Nephron progenitor cell (in vitro differentiated cells): Measurements from ENCODE around the gene SLC51A.
"Not testable (repeated sequence)": the region's sequence is repeated elsewhere in the genome, so short reads cannot be mapped to it uniquely, and the experiment has no call there.

Source experiments
- DNase-seq: peaks from one replicate; pipeline ENCODE4 v3.0.0; 2021
- H3K27ac Mint-ChIP-seq: 2 replicates; pipeline ENCODE4 v1.8.0; 2021; ENCODE audit warnings: mild to moderate bottlenecking, moderate library complexity, mixed read lengths
- H3K27me3 Mint-ChIP-seq: 2 replicates; pipeline ENCODE4 v1.8.0; 2021; ENCODE audit warnings: mild to moderate bottlenecking, low read depth, mixed read lengths; ENCODE audit not compliant: poor library complexity
- H3K36me3 Mint-ChIP-seq: 2 replicates; pipeline ENCODE4 v1.8.0; 2021; ENCODE audit warnings: low read depth, mixed read lengths
- H3K4me1 Mint-ChIP-seq: 2 replicates; pipeline ENCODE4 v1.8.0; 2021; ENCODE audit warnings: mixed read lengths
- H3K4me3 Mint-ChIP-seq: 2 replicates; pipeline ENCODE4 v1.8.0; 2021; ENCODE audit warnings: mild to moderate bottlenecking, moderate library complexity, mixed read lengths
- H3K9me3 Mint-ChIP-seq: 2 replicates; pipeline ENCODE4 v1.8.0; 2021; ENCODE audit warnings: mild to moderate bottlenecking, moderate library complexity, mixed read lengths
- TF ChIP-seq, protein P1 (sequence below): fragments of 200-600 bp; sonication (generic); IDR thresholded peaks from 2 replicates; pipeline ENCODE4 v1.5.0; 2021; ENCODE audit warnings: antibody characterized with exemption

Gene SLC51A

DNA sequence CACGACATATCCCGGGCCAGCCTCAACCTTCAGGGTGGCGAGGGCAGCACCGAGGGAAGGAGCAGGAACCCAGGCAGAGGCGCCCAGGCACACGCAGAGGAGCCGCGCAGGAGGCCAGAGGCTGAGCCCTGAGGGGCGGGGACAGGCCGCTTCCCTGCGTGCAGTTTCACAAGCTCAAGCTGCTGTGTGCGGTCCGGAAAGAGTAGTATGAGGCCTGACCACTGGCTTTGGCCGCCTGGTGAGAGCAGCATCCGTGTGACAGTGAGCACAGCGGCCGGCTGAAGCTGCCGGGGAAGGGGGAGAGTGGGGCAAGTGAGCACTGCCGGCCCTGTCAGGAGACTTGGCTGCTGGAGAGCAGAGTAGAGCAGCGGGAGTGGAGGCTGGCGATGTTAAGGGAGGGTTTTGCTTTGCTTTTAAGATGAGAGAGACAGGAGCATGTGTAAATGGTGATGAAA is 13.8 kb upstream of the SLC51A start:
- no peaks in the 10 kb centered on the region for H3K4me1 Mint-ChIP-seq
- peaks cover 5% of the 10 kb centered on the region for H3K36me3 Mint-ChIP-seq
- no peak overlapping the region for H3K27ac Mint-ChIP-seq
- DNase-seq: no peak
- peaks cover 47% of the 10 kb centered on the region for H3K27me3 Mint-ChIP-seq
- H3K9me3 Mint-ChIP-seq: peaks cover 18% of the 10 kb centered on the region
- TF ChIP-seq, protein P1, sequence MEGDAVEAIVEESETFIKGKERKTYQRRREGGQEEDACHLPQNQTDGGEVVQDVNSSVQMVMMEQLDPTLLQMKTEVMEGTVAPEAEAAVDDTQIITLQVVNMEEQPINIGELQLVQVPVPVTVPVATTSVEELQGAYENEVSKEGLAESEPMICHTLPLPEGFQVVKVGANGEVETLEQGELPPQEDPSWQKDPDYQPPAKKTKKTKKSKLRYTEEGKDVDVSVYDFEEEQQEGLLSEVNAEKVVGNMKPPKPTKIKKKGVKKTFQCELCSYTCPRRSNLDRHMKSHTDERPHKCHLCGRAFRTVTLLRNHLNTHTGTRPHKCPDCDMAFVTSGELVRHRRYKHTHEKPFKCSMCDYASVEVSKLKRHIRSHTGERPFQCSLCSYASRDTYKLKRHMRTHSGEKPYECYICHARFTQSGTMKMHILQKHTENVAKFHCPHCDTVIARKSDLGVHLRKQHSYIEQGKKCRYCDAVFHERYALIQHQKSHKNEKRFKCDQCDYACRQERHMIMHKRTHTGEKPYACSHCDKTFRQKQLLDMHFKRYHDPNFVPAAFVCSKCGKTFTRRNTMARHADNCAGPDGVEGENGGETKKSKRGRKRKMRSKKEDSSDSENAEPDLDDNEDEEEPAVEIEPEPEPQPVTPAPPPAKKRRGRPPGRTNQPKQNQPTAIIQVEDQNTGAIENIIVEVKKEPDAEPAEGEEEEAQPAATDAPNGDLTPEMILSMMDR: no peak
- no peak overlapping the region for H3K4me3 Mint-ChIP-seq

- no peak for DNase-seq
- no peaks in the 10 kb centered on the region for H3K4me1 Mint-ChIP-seq
- H3K27ac Mint-ChIP-seq: no peak overlapping the region
- H3K9me3 Mint-ChIP-seq: peaks cover 23% of the 10 kb centered on the region
- TF ChIP-seq, protein P1: no peak
- peaks cover 5% of the 10 kb centered on the region for H3K36me3 Mint-ChIP-seq
- H3K27me3 Mint-ChIP-seq: peaks cover 55% of the 10 kb centered on the region
- no peak overlapping the region for H3K4me3 Mint-ChIP-seq
Observed at GRCh38 chr3:196203846-196204245, 12.5 kb upstream of the SLC51A start.

GRCh38 chr3:196205442-196206205 is 10.7 kb upstream of the SLC51A start:
- Mint-ChIP-seq H3K9me3 (peaks cover 23% of the 10 kb centered on the region), H3K4me1 (peaks cover 12% of the 10 kb centered on the region), H3K27me3 (peaks cover 55% of the 10 kb centered on the region)
- not testable (repeated sequence) for DNase-seq, H3K4me3 Mint-ChIP-seq, H3K36me3 Mint-ChIP-seq, H3K27ac Mint-ChIP-seq

DNA sequence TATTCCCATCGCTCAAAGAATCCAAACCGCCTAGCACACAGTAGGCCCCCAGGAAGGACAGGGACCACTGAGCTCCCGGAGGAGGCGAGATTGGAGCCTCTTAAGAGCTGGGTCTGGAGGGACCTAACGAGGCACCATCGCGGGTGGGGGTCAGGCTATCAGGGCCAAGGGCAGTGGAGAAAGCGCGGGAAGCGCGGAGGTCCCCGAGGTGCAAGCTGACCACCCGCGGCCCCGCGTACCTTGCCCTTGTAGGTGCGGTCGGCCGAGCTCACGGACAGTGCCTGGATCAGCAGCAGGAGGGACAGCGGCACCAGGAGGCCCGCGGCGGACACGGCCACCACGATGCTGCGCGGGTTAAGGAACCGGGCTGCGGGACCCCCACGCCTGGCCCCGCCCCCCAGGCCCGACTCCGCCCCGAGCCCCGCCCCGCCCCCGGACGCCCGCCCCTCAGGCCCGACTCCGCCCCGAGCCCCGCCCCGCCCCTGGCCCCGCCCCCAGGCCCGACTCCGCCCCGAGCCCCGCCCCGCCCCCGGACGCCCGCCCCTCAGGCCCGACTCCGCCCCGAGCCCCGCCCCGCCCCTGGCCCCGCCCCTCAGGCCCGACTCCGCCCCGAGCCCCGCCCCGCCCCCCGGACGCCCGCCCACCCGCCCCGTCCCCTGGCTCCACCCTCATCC is 9.0 kb upstream of the SLC51A start:
- TF ChIP-seq, protein P1: no peak
- Mint-ChIP-seq H3K36me3 (peaks cover 5% of the 10 kb centered on the region), H3K9me3 (peaks cover 23% of the 10 kb centered on the region), H3K4me1 (peaks cover 21% of the 10 kb centered on the region), H3K27me3 (peaks cover 53% of the 10 kb centered on the region), H3K27ac (no peak overlapping the region), H3K4me3 (peak overlapping the region; percentile 67)
- DNase-seq: peak; percentile 52

GRCh38 chr3:196207833-196208607 is 8.3 kb upstream of the SLC51A start:
- TF ChIP-seq, protein P1: no peak
- Mint-ChIP-seq H3K4me3 (peak overlapping the region; percentile 67), H3K36me3 (peaks cover 5% of the 10 kb centered on the region), H3K27ac (no peak overlapping the region), H3K4me1 (peaks cover 28% of the 10 kb centered on the region), H3K27me3 (peaks cover 48% of the 10 kb centered on the region), H3K9me3 (peaks cover 23% of the 10 kb centered on the region)
- DNase-seq: peak; percentile 64
